ENCODE data around the gene TRIM47. TPM values are rescaled to one million over a fixed set of nuclear protein-coding genes. Genes with fewer than 3 reads are reported as not detected.

TRIM47 gene
- total and polyA plus RNA-seq, 4 donors = 6.9 to 18.5 (median 13.8) TPM

DNA sequence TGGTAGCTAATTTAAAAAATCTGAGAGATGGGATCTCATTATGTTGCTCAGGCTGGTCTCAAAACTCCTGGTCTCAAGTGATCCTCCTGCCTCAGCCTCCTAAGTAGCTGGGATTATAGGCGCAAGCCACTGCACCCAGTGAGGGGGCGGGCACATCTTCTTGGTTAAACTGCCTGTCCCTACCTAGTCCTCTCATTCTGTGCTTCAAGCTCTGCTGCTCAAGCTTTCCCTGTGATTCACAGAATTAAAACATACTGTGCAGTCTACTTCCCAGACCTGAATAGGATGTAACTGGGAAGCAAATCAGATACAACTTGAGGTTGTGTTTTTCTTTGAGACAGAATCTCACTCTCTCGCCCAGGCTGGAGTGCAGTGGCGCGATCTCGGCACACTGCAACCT lies 24.0 kb upstream of the TRIM47 start (continued):
- TF ChIP-seq, protein P1, sequence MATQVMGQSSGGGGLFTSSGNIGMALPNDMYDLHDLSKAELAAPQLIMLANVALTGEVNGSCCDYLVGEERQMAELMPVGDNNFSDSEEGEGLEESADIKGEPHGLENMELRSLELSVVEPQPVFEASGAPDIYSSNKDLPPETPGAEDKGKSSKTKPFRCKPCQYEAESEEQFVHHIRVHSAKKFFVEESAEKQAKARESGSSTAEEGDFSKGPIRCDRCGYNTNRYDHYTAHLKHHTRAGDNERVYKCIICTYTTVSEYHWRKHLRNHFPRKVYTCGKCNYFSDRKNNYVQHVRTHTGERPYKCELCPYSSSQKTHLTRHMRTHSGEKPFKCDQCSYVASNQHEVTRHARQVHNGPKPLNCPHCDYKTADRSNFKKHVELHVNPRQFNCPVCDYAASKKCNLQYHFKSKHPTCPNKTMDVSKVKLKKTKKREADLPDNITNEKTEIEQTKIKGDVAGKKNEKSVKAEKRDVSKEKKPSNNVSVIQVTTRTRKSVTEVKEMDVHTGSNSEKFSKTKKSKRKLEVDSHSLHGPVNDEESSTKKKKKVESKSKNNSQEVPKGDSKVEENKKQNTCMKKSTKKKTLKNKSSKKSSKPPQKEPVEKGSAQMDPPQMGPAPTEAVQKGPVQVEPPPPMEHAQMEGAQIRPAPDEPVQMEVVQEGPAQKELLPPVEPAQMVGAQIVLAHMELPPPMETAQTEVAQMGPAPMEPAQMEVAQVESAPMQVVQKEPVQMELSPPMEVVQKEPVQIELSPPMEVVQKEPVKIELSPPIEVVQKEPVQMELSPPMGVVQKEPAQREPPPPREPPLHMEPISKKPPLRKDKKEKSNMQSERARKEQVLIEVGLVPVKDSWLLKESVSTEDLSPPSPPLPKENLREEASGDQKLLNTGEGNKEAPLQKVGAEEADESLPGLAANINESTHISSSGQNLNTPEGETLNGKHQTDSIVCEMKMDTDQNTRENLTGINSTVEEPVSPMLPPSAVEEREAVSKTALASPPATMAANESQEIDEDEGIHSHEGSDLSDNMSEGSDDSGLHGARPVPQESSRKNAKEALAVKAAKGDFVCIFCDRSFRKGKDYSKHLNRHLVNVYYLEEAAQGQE (IDR thresholded peaks at IDR 0.05) = no peak
- TF ChIP-seq SP1 (IDR thresholded peaks at IDR 0.05) (no peak), EGR1 (IDR thresholded peaks at IDR 0.05; ENCODE audit: low read depth in 2 of 2) (no peak), FOXA1 (IDR thresholded peaks at IDR 0.05) (no peak)

DNA sequence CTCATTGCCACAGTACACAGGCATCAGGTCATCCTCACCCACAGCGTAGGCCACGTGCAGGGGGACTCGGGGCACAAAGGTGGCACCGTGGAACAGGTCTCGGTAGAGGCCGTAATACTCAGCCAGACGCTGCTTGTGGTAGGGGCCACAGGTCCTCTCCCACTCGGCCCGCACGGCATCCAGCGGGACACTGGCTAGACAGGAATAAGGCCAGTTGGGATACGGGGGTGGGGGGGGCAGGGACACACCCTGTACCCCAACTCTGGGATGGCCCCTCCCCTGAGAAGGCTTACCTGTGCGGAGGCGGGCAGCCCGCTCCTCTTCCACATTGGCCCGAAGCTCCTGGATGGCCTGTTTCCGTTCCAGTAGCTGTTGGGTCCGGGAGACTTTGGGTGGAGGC lies 23.3 kb upstream of the TRIM47 start:
- TF ChIP-seq FOXA2 (IDR thresholded peaks at IDR 0.05) = no peak
- TF ChIP-seq EGR1 (IDR thresholded peaks at IDR 0.05; ENCODE audit: low read depth in 2 of 2) = no peak
- TF ChIP-seq NR2F2 (IDR thresholded peaks at IDR 0.05) = no peak
- TF ChIP-seq JUND (IDR thresholded peaks at IDR 0.05) = no peak
- TF ChIP-seq, protein P2, sequence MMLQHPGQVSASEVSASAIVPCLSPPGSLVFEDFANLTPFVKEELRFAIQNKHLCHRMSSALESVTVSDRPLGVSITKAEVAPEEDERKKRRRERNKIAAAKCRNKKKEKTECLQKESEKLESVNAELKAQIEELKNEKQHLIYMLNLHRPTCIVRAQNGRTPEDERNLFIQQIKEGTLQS (IDR thresholded peaks at IDR 0.05) = no peak
- TF ChIP-seq TAF1 (conservative IDR thresholded peaks at IDR 0.05) = no peak
- TF ChIP-seq FOXA1 (IDR thresholded peaks at IDR 0.05) = no peak
- TF ChIP-seq GABPA (IDR thresholded peaks at IDR 0.05 in 1 of 2, conservative IDR thresholded peaks at IDR 0.05 in 1 of 2) = no peak
- TF ChIP-seq RAD21 (IDR thresholded peaks at IDR 0.05) = no peak
- TF ChIP-seq HNF4A (conservative IDR thresholded peaks at IDR 0.05) = no peak
- TF ChIP-seq YY1 (IDR thresholded peaks at IDR 0.05) = no peak
- TF ChIP-seq, protein P3, sequence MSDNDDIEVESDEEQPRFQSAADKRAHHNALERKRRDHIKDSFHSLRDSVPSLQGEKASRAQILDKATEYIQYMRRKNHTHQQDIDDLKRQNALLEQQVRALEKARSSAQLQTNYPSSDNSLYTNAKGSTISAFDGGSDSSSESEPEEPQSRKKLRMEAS (IDR thresholded peaks at IDR 0.05) = no peak
- TF ChIP-seq SP1 (IDR thresholded peaks at IDR 0.05) = no peak
- TF ChIP-seq, protein P4, sequence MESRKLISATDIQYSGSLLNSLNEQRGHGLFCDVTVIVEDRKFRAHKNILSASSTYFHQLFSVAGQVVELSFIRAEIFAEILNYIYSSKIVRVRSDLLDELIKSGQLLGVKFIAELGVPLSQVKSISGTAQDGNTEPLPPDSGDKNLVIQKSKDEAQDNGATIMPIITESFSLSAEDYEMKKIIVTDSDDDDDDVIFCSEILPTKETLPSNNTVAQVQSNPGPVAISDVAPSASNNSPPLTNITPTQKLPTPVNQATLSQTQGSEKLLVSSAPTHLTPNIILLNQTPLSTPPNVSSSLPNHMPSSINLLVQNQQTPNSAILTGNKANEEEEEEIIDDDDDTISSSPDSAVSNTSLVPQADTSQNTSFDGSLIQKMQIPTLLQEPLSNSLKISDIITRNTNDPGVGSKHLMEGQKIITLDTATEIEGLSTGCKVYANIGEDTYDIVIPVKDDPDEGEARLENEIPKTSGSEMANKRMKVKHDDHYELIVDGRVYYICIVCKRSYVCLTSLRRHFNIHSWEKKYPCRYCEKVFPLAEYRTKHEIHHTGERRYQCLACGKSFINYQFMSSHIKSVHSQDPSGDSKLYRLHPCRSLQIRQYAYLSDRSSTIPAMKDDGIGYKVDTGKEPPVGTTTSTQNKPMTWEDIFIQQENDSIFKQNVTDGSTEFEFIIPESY (IDR thresholded peaks at IDR 0.05) = no peak
- no peak for TF ChIP-seq HNF4G (IDR thresholded peaks at IDR 0.05)
- TF ChIP-seq, protein P1 (IDR thresholded peaks at IDR 0.05) = no peak
- H3K4me3 ChIP-seq (ENCODE audit: low read depth in 1 of 3, low read length in 3 of 3) = no peak overlapping the region
- H3K9ac ChIP-seq (ENCODE audit: low read depth in 1 of 2, low read length in 2 of 2) = no peak overlapping the region
- no peak for DNase-seq (ENCODE audit: low spot score)
- no peaks in the 10 kb centered on the region for H3K9me3 ChIP-seq (ENCODE audit: control insufficient read depth in 4 of 4, low read length in 3 of 4)
- WGBS = 93% methylated on average over 18 of the region's 18 CpGs
- H3K4me1 ChIP-seq (ENCODE audit: control insufficient read depth in 4 of 4, insufficient read depth in 4 of 4, low read length in 3 of 4) = peaks cover 5 to 40% (median 27%) of the 10 kb centered on the region in 4 donors
- H3K27ac ChIP-seq (ENCODE audit: low read depth in 1 of 2, low read length in 2 of 2) = no peak overlapping the region
- peaks cover 6 to 26% (median 13%) of the 10 kb centered on the region in 4 donors for H3K36me3 ChIP-seq (ENCODE audit: control insufficient read depth in 4 of 4, insufficient read depth in 3 of 4, low read depth in 1 of 4, low read length in 3 of 4)
- H3K27me3 ChIP-seq (ENCODE audit: control insufficient read depth in 4 of 4, insufficient read depth in 4 of 4, low read length in 3 of 4) = no peaks in the 10 kb centered on the region
